NCI-H524 (cell line): ENCODE results near the gene GAS2.

ENCODE experiments used
- DNase-seq, 2 experiments: peaks; one replicate each; lab custom pipeline; 2025; lab: John Stamatoyannopoulos, UW

The GAS2 gene

GRCh38 chr11:22728600-22729389, 62.4 kb downstream of the GAS2 start:
- no peak for DNase-seq

GRCh38 chr11:22730319-22730718, 63.9 kb downstream of the GAS2 start:
- peak in 1 of 2 experiments; percentile 3 for DNase-seq

GRCh38 chr11:22732588-22732987, 66.2 kb downstream of the GAS2 start:
- no peak for DNase-seq

GRCh38 chr11:22733475-22734248, 67.3 kb downstream of the GAS2 start:
- no peak for DNase-seq

- DNase-seq: no peak
Observed at GRCh38 chr11:22734628-22735345, 68.4 kb downstream of the GAS2 start.

GRCh38 chr11:22742157-22742613, 75.8 kb downstream of the GAS2 start:
- DNase-seq: no peak

- no peak for DNase-seq
Observed at GRCh38 chr11:22749536-22749935, 83.1 kb downstream of the GAS2 start.

- peak in 1 of 2 experiments; percentile 19 for DNase-seq
Observed at GRCh38 chr11:22752908-22753310, 86.5 kb downstream of the GAS2 start.

GRCh38 chr11:22753416-22753815, 87.0 kb downstream of the GAS2 start:
- no peak for DNase-seq

- DNase-seq: no peak
Observed at GRCh38 chr11:22761066-22761465, 94.7 kb downstream of the GAS2 start.

GRCh38 chr11:22763166-22763565, 96.8 kb downstream of the GAS2 start:
- peak in 1 of 2 experiments; percentile 6 for DNase-seq

GRCh38 chr11:22764735-22765134, 98.3 kb downstream of the GAS2 start:
- no peak for DNase-seq

- no peak for DNase-seq
Observed at GRCh38 chr11:22768281-22768680, 101.9 kb downstream of the GAS2 start.

- no peak for DNase-seq
Observed at GRCh38 chr11:22769081-22769480, 102.7 kb downstream of the GAS2 start.

GRCh38 chr11:22774716-22775115, 108.3 kb downstream of the GAS2 start:
- no peak for DNase-seq

GRCh38 chr11:22775248-22775647, 108.8 kb downstream of the GAS2 start:
- no peak for DNase-seq

GRCh38 chr11:22778642-22779041, 112.2 kb downstream of the GAS2 start:
- DNase-seq: peak in 1 of 2 experiments; percentile 41

- no peak for DNase-seq
Observed at GRCh38 chr11:22779850-22780249, 113.4 kb downstream of the GAS2 start.

- DNase-seq: no peak
Observed at GRCh38 chr11:22780952-22781593, 114.7 kb downstream of the GAS2 start.

- DNase-seq: peak; percentile 50 to 85
Observed at GRCh38 chr11:22785251-22785650, 118.8 kb downstream of the GAS2 start.

GRCh38 chr11:22786475-22786874, 120.1 kb downstream of the GAS2 start:
- no peak for DNase-seq

GRCh38 chr11:22787055-22787454, 120.6 kb downstream of the GAS2 start:
- DNase-seq: no peak
